ENCODE measurements around the gene CLK4.

The CLK4 gene

DNA sequence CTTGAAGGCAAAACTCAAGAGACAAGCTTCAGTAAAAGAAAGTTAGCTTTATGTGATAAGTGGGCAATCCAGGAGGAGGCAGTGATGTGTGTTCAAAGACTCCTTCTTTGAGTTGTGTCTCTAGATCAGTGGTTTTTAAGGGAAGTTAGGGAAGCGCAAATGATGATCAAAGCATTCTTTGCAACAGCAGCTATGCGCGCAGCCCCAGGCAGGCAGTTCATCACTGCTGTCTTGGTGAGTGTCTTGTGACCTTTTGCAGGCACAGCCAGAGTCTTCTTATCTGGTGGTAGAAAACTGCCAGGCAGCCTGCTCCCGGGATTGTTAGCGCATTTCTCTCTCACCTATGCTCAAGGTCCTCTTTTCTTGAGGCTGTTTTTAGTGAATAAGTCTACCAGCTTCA lies 40.3 kb upstream of the CLK4 start:
- Histone ChIP-seq H3K4me2 (peak overlapping the region; percentile 38 to 83 (median 55)), H3K27ac (no peak overlapping the region), H3K36me3 (no peaks in the 10 kb centered on the region), H3K9me3 (replicated peaks in 1 of 11) (peaks cover 7 to 32% (median 22%) of the 10 kb centered on the region in 11 experiments; a peak in 20 of 22 replicates), H3K27me3 (no peaks in the 10 kb centered on the region), H3K9ac (no peak overlapping the region), H3K4me1 (peaks cover 12 to 20% (median 19%) of the 10 kb centered on the region in 10 experiments), H3K4me3 (no peak overlapping the region), H4K20me1 (no peaks in the 10 kb centered on the region)
- no peak for TF ChIP-seq Cebpa-rat (IDR thresholded peaks at IDR 0.05)

GRCh38 chr5:178664141-178664540 lies 37.3 kb upstream of the CLK4 start:
- TF ChIP-seq Cebpa-rat (IDR thresholded peaks at IDR 0.05) = no peak
- peaks cover 12 to 20% (median 19%) of the 10 kb centered on the region in 10 experiments for H3K4me1 ChIP-seq

GRCh38 chr5:178662541-178662860 lies 35.7 kb upstream of the CLK4 start:
- no peaks in the 10 kb centered on the region for H3K27me3 ChIP-seq
- no peaks in the 10 kb centered on the region for H4K20me1 ChIP-seq
- no peak overlapping the region for H3K4me2 ChIP-seq
- no peak overlapping the region for H3K4me3 ChIP-seq
- no peaks in the 10 kb centered on the region for H3K36me3 ChIP-seq
- peaks cover 4 to 7% (median 6%) of the 10 kb centered on the region in 10 experiments for H3K4me1 ChIP-seq
- no peak overlapping the region for H3K27ac ChIP-seq
- H3K9ac ChIP-seq = no peak overlapping the region
- TF ChIP-seq Cebpa-rat (IDR thresholded peaks at IDR 0.05) = no peak
- H3K9me3 ChIP-seq (replicated peaks in 1 of 11) = peaks cover 11 to 38% (median 24%) of the 10 kb centered on the region in 11 experiments; a peak in 20 of 22 replicates

More at GRCh38 chr5:178664141-178664540, 37.3 kb upstream of the CLK4 start:
- H4K20me1 ChIP-seq = no peaks in the 10 kb centered on the region
- no peak overlapping the region for H3K4me2 ChIP-seq
- H3K9me3 ChIP-seq (replicated peaks in 1 of 11) = peaks cover 11 to 38% (median 28%) of the 10 kb centered on the region in 11 experiments; a peak in 20 of 22 replicates
- no peak overlapping the region for H3K9ac ChIP-seq
- no peaks in the 10 kb centered on the region for H3K27me3 ChIP-seq
- no peaks in the 10 kb centered on the region for H3K36me3 ChIP-seq
- no peak overlapping the region for H3K27ac ChIP-seq
- H3K4me3 ChIP-seq = no peak overlapping the region

GRCh38 chr5:178661836-178662540 lies 35.1 kb upstream of the CLK4 start:
- Histone ChIP-seq H3K27ac (no peak overlapping the region), H3K27me3 (no peaks in the 10 kb centered on the region), H3K36me3 (no peaks in the 10 kb centered on the region), H4K20me1 (no peaks in the 10 kb centered on the region), H3K4me3 (no peak overlapping the region), H3K4me2 (no peak overlapping the region), H3K9ac (no peak overlapping the region), H3K4me1 (peaks cover 0 to 1% (median 1%) of the 10 kb centered on the region in 10 experiments; a peak in 15 of 20 replicates), H3K9me3 (replicated peaks in 1 of 11) (peaks cover 11 to 38% (median 24%) of the 10 kb centered on the region in 11 experiments; a peak in 20 of 22 replicates)
- no peak for TF ChIP-seq Cebpa-rat (IDR thresholded peaks at IDR 0.05)

DNA sequence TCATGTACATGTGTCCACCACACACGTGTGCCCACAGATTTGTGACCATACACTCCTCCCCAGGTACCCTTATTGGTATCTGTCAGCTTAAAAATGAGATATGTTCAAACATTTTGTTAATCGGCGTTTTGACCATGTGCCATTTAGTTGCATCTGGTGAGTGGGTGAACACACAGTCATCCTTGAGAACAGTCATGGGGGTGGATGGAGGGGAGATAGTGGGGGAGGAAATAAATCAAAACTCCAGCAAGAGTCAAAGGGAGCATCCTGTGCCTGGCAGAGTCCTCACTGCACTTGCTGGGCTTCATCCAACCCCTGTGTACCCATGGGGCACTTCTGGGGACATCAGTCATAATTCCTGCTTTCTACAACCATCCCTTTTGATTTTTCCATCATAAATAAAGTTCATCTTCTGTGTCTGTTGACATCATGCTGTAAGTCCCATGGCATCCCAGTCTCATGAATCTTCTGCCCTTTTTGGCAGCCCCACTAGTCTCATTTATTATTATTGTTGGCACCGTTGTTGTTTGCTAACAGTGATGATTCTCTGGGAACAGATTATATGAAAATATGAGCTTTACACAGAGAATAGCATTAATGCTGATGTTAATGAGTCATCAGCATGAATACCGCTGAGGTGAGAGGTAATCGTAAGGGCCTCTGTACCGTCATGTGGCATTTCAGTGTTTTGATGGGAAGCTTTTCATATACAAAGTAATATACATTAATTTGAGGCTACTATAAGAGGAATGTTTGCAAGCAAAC lies 24.4 kb upstream of the CLK4 start:
- no peaks in the 10 kb centered on the region for H4K20me1 ChIP-seq
- H3K27me3 ChIP-seq = no peaks in the 10 kb centered on the region
- no peaks in the 10 kb centered on the region for H3K36me3 ChIP-seq
- H3K9ac ChIP-seq = no peak overlapping the region
- no peak overlapping the region for H3K4me3 ChIP-seq
- H3K9me3 ChIP-seq (replicated peaks in 1 of 11) = peaks cover 0 to 30% (median 18%) of the 10 kb centered on the region in 11 experiments; a peak in 12 of 22 replicates
- no peak for TF ChIP-seq Cebpa-rat (IDR thresholded peaks at IDR 0.05)
- H3K4me2 ChIP-seq = no peak overlapping the region
- no peak overlapping the region for H3K27ac ChIP-seq
- H3K4me1 ChIP-seq = peaks cover 0 to 12% (median 0%) of the 10 kb centered on the region in 10 experiments; a peak in 5 of 20 replicates

- Histone ChIP-seq H3K9ac (no peak overlapping the region), H4K20me1 (no peaks in the 10 kb centered on the region), H3K4me3 (no peak overlapping the region), H3K27me3 (no peaks in the 10 kb centered on the region), H3K36me3 (no peaks in the 10 kb centered on the region), H3K27ac (no peak overlapping the region), H3K4me1 (peaks cover 0 to 13% (median under 1%) of the 10 kb centered on the region in 10 experiments; a peak in 9 of 20 replicates), H3K4me2 (no peak overlapping the region), H3K9me3 (replicated peaks in 1 of 11) (peaks cover 0 to 30% (median 18%) of the 10 kb centered on the region in 11 experiments; a peak in 12 of 22 replicates)
- no peak for TF ChIP-seq Cebpa-rat (IDR thresholded peaks at IDR 0.05)
Observed at GRCh38 chr5:178650214-178650613, 23.4 kb upstream of the CLK4 start.

- peak overlapping the region in 1 of 11 experiments; percentile 36; a peak in 1 of 22 replicates for H3K4me2 ChIP-seq
- H3K4me1 ChIP-seq = peaks cover 0 to 19% (median 6%) of the 10 kb centered on the region in 10 experiments; a peak in 9 of 20 replicates
- H3K27me3 ChIP-seq = no peaks in the 10 kb centered on the region
- H3K27ac ChIP-seq = no peak overlapping the region; a peak in 1 of 22 replicates
- no peaks in the 10 kb centered on the region for H3K36me3 ChIP-seq
- no peak overlapping the region for H3K9ac ChIP-seq
- H3K4me3 ChIP-seq = no peak overlapping the region
- TF ChIP-seq Cebpa-rat (IDR thresholded peaks at IDR 0.05) = no peak
- H4K20me1 ChIP-seq = no peaks in the 10 kb centered on the region
- peaks cover 0 to 30% (median 18%) of the 10 kb centered on the region in 11 experiments; a peak in 12 of 22 replicates for H3K9me3 ChIP-seq (replicated peaks in 1 of 11)
Observed at GRCh38 chr5:178649580-178649979, 22.7 kb upstream of the CLK4 start.

GRCh38 chr5:178644826-178645545 lies 18.1 kb upstream of the CLK4 start:
- peaks cover 0 to 16% (median 6%) of the 10 kb centered on the region in 10 experiments; a peak in 9 of 20 replicates for H3K4me1 ChIP-seq
- no peaks in the 10 kb centered on the region for H3K27me3 ChIP-seq
- H3K36me3 ChIP-seq = no peaks in the 10 kb centered on the region
- no peak overlapping the region for H3K27ac ChIP-seq
- no peak overlapping the region for H3K9ac ChIP-seq
- peaks cover 5 to 38% (median 31%) of the 10 kb centered on the region in 11 experiments; a peak in 18 of 22 replicates for H3K9me3 ChIP-seq (replicated peaks in 1 of 11)
- no peak overlapping the region for H3K4me3 ChIP-seq
- peak overlapping the region in 5 of 11 experiments; percentile 7 to 47 (median 35); a peak in 9 of 22 replicates for H3K4me2 ChIP-seq
- TF ChIP-seq Cebpa-rat (IDR thresholded peaks at IDR 0.05) = no peak
- H4K20me1 ChIP-seq = no peaks in the 10 kb centered on the region

Measured in BLaER1 treated with 17β-estradiol and CSF1 and Interleukin-3, amounts not matched to agents 10 nM and 100 nM (cell line).